ENCODE data around the gene FLRT3.

Gene FLRT3

DNA sequence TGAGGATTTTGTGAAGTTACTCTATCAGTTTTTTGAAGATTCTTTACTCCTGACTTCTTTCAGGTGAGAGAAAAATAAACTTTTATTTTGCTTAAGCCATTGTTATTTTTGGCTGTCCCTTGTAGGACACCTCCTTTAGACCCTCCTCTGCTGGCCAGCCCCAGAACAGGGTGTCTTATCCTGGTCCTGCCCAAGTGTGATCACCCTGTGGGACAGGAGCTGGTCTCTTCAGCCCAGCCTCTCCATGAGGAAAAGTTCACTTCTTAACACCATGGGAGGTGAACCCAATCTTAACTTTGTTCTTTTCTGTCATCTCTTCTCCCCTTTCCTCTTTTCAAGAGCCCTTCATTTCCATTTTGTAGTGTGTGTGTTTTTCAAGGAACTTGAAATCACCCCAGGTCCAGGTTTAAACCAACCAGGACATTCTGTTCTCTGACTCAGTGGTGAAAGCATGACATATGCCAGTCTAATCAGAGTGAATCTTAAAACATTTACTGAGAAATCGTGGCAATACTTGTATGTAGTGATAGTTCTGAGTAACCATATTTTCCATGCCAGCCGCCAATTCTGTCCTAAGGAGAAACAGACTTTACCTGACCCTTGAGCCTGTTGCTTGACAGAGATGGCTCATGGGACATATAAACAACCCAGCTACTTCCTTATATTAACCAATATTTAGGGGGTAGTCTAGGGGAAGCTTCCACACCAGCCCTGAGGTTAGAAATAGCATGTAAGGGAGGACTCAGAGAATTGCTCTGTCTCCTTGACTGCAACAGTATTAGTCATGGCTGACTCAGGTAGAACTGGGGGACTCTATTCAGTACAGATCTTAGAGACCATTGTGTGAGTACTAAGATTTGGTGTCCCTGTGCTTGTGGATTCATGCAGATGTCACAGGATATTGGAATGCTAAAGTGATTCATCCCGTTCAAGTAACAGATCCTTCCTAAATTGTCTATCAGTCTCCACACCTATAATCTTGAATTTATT is 48.8 kb downstream of the FLRT3 start:
- peak; percentile 21 for DNase-seq (ENCODE audit: low read depth)
- TF ChIP-seq, protein P1, sequence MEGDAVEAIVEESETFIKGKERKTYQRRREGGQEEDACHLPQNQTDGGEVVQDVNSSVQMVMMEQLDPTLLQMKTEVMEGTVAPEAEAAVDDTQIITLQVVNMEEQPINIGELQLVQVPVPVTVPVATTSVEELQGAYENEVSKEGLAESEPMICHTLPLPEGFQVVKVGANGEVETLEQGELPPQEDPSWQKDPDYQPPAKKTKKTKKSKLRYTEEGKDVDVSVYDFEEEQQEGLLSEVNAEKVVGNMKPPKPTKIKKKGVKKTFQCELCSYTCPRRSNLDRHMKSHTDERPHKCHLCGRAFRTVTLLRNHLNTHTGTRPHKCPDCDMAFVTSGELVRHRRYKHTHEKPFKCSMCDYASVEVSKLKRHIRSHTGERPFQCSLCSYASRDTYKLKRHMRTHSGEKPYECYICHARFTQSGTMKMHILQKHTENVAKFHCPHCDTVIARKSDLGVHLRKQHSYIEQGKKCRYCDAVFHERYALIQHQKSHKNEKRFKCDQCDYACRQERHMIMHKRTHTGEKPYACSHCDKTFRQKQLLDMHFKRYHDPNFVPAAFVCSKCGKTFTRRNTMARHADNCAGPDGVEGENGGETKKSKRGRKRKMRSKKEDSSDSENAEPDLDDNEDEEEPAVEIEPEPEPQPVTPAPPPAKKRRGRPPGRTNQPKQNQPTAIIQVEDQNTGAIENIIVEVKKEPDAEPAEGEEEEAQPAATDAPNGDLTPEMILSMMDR (IDR thresholded peaks at IDR 0.05; ENCODE audit: low read length, missing control alignments), result no peak
- H3K4me3 ChIP-seq (replicated peaks; ENCODE audit: low read depth, low read length), result no peak overlapping the region

- TF ChIP-seq, protein P1 (IDR thresholded peaks at IDR 0.05; ENCODE audit: low read length, missing control alignments), result no peak
- no peak for DNase-seq (ENCODE audit: low read depth)
- no peak overlapping the region for H3K4me3 ChIP-seq (replicated peaks; ENCODE audit: low read depth, low read length)
These were observed 53.0 kb downstream of the FLRT3 start for GRCh38 chr20:14284443-14284842.

GRCh38 chr20:14282140-14282539 is 55.3 kb downstream of the FLRT3 start:
- no peak for DNase-seq (ENCODE audit: low read depth)
- H3K4me3 ChIP-seq (replicated peaks; ENCODE audit: low read depth, low read length), result no peak overlapping the region
- TF ChIP-seq, protein P1 (IDR thresholded peaks at IDR 0.05; ENCODE audit: low read length, missing control alignments), result no peak

Measured in fibroblast of pulmonary artery (primary cell).